ENCODE data around the gene SPC24. TPM values are rescaled to one million over a fixed set of nuclear protein-coding genes. Genes with fewer than 3 reads are reported as not detected.

SPC24 gene
- total and polyA plus RNA-seq, 9 of the 15 experiments (the other 6 are each of a cell fraction or from before 2014, with no cell fraction given): 18.2 to 154 (median 60.9) TPM

GRCh38 chr19:11187441-11187840, 31.9 kb upstream of the SPC24 start:
- Histone ChIP-seq H3K4me1 (replicated peaks in 1 of 2; ENCODE audit: control insufficient read depth in 2 of 2, insufficient read depth in 2 of 2, low read length in 2 of 2) (peaks cover 9 to 24% of the 10 kb centered on the region in 2 experiments; a peak in 4 of 5 replicates), H2AFZ (ENCODE audit: low read depth, low read length) (no peak overlapping the region), H3K4me2 (ENCODE audit: insufficient read depth, low read length) (no peak overlapping the region), H3K9me1 (ENCODE audit: control insufficient read depth, insufficient read depth, low read length) (peaks cover 2% of the 10 kb centered on the region), H3K4me3 (no peak overlapping the region), H3K27ac (ENCODE audit: extremely low read depth, low read depth, low read length) (no peak overlapping the region), H4K20me1 (replicated peaks; ENCODE audit: control insufficient read depth, insufficient read depth, low read length) (no peaks in the 10 kb centered on the region), H3K9me3 (replicated peaks; ENCODE audit: control insufficient read depth, insufficient read depth, low read depth, low read length) (0 out of 2 replicates have a peak, but pooled peaks cover 1% of the 10 kb centered on the region), H3K27me3 (ENCODE audit: control insufficient read depth in 2 of 2, insufficient read depth in 2 of 2, low read length in 2 of 2) (no peaks in the 10 kb centered on the region), H3K79me2 (ENCODE audit: control insufficient read depth, insufficient read depth, low read length) (no peaks in the 10 kb centered on the region), H3K9ac (ENCODE audit: insufficient read depth in 1 of 2, low read depth in 2 of 2, low read length in 2 of 2) (no peak overlapping the region), H3K36me3 (ENCODE audit: control insufficient read depth, insufficient read depth, low read length) (peaks cover 27% of the 10 kb centered on the region)
- no peak for ATAC-seq
- WGBS (ENCODE audit: insufficient coverage, low coverage, missing lambda C conversion rate): 95% methylated on average over 9 of the region's 9 CpGs
- DNase-seq (ENCODE audit: extremely low read depth in 1 of 4, low spot score in 3 of 4): no peak
- TF ChIP-seq ZBTB40 (IDR thresholded peaks at IDR 0.05) (peak; percentile 86), ZBTB40 (CRISPR knock-in tag; IDR thresholded peaks at IDR 0.05) (peak; percentile 64), ATF6 (CRISPR knock-in tag; IDR thresholded peaks at IDR 0.05) (no peak), ZNF384 (IDR thresholded peaks at IDR 0.05; ENCODE audit: low read depth, low read length) (no peak)
- intact Hi-C loops (cut with micrococcal nuclease) (no loop called here), in situ Hi-C loops (cut with MboI) (no loop called here)
- FAIRE-seq: no peak
- CTCF ChIA-PET (ENCODE audit: low intra/inter-chr PET ratio): no interaction called here
- POLR2A ChIA-PET: interaction anchor here (0.6 to 0.9 kb wide), 2 partner anchors 11 to 64 kb away, joined by 3 read pairs; no protein-coding TSS in a partner anchor
- BruUV-seq (replicated peaks): no TSS peak
